LNCaP clone FGC (cell line): ENCODE results near the gene OR10X1.

Experiments
- DNase-seq: peaks from one replicate; pipeline ENCODE4 v3.0.0-alpha.2; 2011; ENCODE audit warnings: low read depth
- H3K4me3 ChIP-seq: 2 replicates; pipeline ENCODE4 v1.5.1; 2011; ENCODE audit warnings: mild to moderate bottlenecking, low read depth, low read length, control low read depth
- CTCF ChIP-seq: IDR thresholded peaks from 2 replicates; pipeline ENCODE4 v1.5.1; 2012; ENCODE audit warnings: mild to moderate bottlenecking; ENCODE audit not compliant: control insufficient read depth, insufficient read depth; ENCODE audit errors: extremely low read depth

Gene OR10X1

DNA sequence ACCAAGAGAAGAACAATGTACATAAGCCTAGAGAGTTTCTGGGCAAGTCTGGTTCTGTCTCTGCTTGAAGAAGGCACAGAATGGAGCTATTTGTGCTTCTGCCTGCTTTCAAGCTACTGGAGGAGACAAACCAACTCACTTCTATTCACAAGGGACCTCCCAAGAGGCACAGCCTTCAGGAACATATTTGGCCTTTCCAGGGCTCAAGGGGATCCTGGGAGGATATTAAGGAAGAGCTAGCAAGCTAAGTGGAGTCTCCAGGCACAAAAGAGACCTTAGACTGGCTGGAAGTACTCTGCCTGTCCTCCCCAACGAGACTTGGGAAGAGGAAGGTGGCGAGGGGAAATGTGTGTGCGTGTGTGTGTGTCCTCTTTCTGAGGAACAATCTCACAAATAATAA is 25.3 kb downstream of the OR10X1 start, which contains the start of gene OR6Y1:
Gene OR6Y1 (minus strand): TSS at position 54 of the 400 bp plus-strand sequence. CDS start 6,300 bp downstream, outside the sequence.
- H3K4me3 ChIP-seq = no peak within 1 kb of the TSS
- no peak for TF ChIP-seq CTCF
- no peak for DNase-seq

DNA sequence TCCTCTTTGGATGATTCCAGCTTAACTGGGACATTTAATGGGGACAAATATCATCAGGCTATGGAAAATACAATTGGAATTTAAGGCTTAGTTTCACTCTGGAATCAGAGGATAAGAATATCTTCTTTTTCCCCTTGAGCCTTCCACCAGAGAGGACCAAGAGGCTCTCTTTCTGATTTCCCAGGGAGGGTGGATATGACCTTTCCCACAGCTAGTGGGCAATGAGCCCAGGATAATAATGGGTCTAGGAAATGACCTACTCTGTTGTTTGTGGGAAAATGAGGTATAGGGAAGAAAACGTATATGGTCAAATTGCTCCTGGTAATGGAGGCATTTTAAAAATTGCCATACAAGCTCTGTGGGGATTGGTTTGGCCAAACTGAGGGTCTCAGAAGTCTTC is 27.4 kb downstream of the OR10X1 start:
- no peak for DNase-seq
- no peak for TF ChIP-seq CTCF
- H3K4me3 ChIP-seq = no peak overlapping the region

GRCh38 chr1:158547533-158547932 is 32.2 kb downstream of the OR10X1 start:
- no peak for TF ChIP-seq CTCF
- no peak for DNase-seq

GRCh38 chr1:158537609-158538008 is 42.1 kb downstream of the OR10X1 start:
- DNase-seq = no peak
- TF ChIP-seq CTCF = no peak
- no peak overlapping the region for H3K4me3 ChIP-seq

More at GRCh38 chr1:158547533-158547932, 32.2 kb downstream of the OR10X1 start:
- H3K4me3 ChIP-seq = no peak overlapping the region

DNA sequence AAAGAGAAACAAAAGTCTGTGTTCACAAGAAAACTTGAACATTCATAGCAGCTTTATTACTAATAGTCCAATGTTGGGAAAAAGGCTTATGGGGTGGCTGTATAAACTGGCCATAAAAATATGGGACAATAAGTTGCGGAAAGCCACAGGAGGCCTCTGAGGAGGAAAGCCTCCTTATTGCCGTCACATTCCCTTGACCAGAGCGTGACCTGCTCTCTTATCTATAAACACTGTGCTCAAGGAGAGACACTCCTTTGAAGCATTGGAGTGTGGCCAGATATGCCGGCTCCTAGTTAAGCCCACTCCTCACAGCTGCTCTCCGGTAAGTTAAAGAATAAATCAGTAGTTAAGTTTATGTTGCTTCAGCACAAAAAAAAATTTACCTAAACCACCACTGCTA is 45.2 kb downstream of the OR10X1 start:
- no peak overlapping the region for H3K4me3 ChIP-seq
- no peak for DNase-seq
- no peak for TF ChIP-seq CTCF
